OCI-LY3 (cell line): Measurements from ENCODE around the gene ARHGAP26.

Experiments used
- EZH2phosphoT487 ChIP-seq: fragments of 200-600 bp; shearing (Covaris generic); IDR thresholded peaks from 2 replicates; pipeline ENCODE4 v1.6.1; 2018; ENCODE audit warnings: antibody characterized with exemption, mixed run types, low read depth
- TF ChIP-seq, protein P1 (sequence below): fragments of 200-600, 300-600 bp; sonication (generic); IDR thresholded peaks from 2 replicates; pipeline ENCODE4 v1.5.1; 2014; ENCODE audit warnings: antibody characterized with exemption, low read length, low read depth

DNA sequence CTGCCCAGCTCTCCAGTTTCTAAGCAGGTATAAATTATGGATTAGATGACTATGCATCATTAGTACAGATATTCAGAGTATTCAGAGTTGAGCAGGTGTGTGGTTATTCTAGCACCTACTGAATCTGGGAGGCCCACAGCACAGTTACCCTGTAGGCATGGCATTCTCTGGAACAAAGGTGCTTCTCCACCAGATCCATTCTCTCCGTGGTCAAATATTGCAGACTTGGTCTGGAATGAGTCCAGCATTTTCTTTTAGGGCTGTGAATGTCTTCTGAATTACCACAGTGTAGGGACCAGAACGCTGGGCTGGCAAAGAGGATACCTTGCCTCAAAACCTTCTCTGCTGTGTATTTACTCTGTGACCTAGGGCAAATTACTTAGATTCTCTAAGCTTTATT, 116.8 kb downstream of the ARHGAP26 start:
- TF ChIP-seq, protein P1, sequence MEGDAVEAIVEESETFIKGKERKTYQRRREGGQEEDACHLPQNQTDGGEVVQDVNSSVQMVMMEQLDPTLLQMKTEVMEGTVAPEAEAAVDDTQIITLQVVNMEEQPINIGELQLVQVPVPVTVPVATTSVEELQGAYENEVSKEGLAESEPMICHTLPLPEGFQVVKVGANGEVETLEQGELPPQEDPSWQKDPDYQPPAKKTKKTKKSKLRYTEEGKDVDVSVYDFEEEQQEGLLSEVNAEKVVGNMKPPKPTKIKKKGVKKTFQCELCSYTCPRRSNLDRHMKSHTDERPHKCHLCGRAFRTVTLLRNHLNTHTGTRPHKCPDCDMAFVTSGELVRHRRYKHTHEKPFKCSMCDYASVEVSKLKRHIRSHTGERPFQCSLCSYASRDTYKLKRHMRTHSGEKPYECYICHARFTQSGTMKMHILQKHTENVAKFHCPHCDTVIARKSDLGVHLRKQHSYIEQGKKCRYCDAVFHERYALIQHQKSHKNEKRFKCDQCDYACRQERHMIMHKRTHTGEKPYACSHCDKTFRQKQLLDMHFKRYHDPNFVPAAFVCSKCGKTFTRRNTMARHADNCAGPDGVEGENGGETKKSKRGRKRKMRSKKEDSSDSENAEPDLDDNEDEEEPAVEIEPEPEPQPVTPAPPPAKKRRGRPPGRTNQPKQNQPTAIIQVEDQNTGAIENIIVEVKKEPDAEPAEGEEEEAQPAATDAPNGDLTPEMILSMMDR, result no peak
- no peak for TF ChIP-seq EZH2phosphoT487
